ENCODE measurements around the gene ARHGEF26.

Gene ARHGEF26

DNA sequence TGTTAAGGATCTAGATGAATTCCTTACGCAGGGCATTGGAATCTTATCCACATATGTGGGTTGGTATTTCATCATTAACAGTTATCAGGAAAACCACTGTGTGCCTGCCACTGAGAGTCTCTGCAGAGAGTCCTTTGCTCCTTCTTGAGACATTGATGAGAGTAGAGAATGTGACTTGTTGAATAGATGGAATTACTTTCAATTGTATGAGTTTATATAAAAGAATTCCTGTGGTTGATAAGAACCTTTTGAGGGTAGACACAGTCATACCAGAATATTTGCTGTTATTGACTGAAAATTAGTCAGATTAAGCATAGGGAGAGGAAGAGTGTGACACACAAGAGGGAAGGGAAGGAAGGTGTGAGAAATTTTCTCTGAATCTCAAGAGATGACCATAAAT is 30.8 kb downstream of the ARHGEF26 start:
- Histone ChIP-seq H3K9ac (ENCODE audit: low read depth, low read length) (no peak overlapping the region), H3K4me1 (ENCODE audit: insufficient read depth, low read length) (peaks cover 8% of the 10 kb centered on the region; the same call in 1 of the 2 replicates), H3K36me3 (ENCODE audit: insufficient read depth, low read length) (no peaks in the 10 kb centered on the region), H3K9me3 (ENCODE audit: control insufficient read depth, insufficient read depth, low read length) (no peaks in the 10 kb centered on the region)

GRCh38 chr3:154152741-154153140 is 31.6 kb downstream of the ARHGEF26 start:
- Histone ChIP-seq H3K9me3 (ENCODE audit: control insufficient read depth, insufficient read depth, low read length) (no peaks in the 10 kb centered on the region), H3K4me1 (ENCODE audit: insufficient read depth, low read length) (peaks cover 8% of the 10 kb centered on the region; the same call in 1 of the 2 replicates), H3K36me3 (ENCODE audit: insufficient read depth, low read length) (no peaks in the 10 kb centered on the region), H3K9ac (ENCODE audit: low read depth, low read length) (no peak overlapping the region)

- Histone ChIP-seq H3K9me3 (ENCODE audit: control insufficient read depth, insufficient read depth, low read length) (no peaks in the 10 kb centered on the region), H3K4me1 (ENCODE audit: insufficient read depth, low read length) (no peaks in the 10 kb centered on the region), H3K9ac (ENCODE audit: low read depth, low read length) (no peak overlapping the region), H3K36me3 (ENCODE audit: insufficient read depth, low read length) (no peaks in the 10 kb centered on the region)
Measured at GRCh38 chr3:154156530-154156929, 35.3 kb downstream of the ARHGEF26 start.

DNA sequence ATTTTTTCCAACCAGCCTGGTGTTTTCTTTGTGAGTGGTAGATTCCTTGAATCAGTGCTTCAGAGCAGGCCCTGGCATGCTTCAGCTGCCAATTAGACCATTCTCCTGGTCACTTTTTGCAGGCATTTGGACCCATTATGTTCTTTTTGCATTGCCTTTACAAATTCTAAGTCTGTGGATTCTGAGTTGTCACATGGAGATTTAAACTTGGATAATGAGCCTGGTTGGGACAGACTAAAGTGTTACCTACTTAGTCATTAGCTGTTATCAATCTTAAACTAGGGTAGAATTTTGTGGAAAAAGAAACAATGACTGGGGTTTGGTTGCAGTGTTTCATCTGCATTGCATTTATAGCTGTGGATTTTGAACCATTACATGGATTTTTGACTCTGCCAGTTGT is 40.6 kb downstream of the ARHGEF26 start:
- Histone ChIP-seq H3K36me3 (ENCODE audit: insufficient read depth, low read length) (no peaks in the 10 kb centered on the region), H3K4me1 (ENCODE audit: insufficient read depth, low read length) (peaks cover 4% of the 10 kb centered on the region; the same call in 1 of the 2 replicates), H3K9ac (ENCODE audit: low read depth, low read length) (no peak overlapping the region), H3K9me3 (ENCODE audit: control insufficient read depth, insufficient read depth, low read length) (no peaks in the 10 kb centered on the region)

GRCh38 chr3:154164387-154164786 is 43.2 kb downstream of the ARHGEF26 start:
- peaks cover 4% of the 10 kb centered on the region; the same call in 1 of the 2 replicates for H3K4me1 ChIP-seq (ENCODE audit: insufficient read depth, low read length)
- no peak overlapping the region for H3K9ac ChIP-seq (ENCODE audit: low read depth, low read length)
- H3K9me3 ChIP-seq (ENCODE audit: control insufficient read depth, insufficient read depth, low read length) = no peaks in the 10 kb centered on the region
- no peaks in the 10 kb centered on the region for H3K36me3 ChIP-seq (ENCODE audit: insufficient read depth, low read length)

GRCh38 chr3:154168998-154169795 is 48.0 kb downstream of the ARHGEF26 start:
- no peaks in the 10 kb centered on the region for H3K9me3 ChIP-seq (ENCODE audit: control insufficient read depth, insufficient read depth, low read length)

DNA sequence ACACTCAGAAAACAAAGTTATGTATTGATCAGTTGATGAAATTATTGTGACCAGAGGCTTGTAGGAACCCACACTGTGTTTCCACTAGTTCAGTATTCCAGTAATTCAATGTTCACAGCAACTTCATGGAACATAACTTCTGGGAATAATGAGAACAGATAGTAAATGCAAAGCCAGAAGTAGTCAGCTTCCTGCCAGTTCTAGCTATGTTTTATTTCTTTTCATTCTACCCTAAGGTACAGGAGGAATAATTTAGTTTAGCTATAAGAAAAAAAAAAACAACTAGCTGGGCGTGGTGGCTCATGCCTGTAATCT is 48.6 kb downstream of the ARHGEF26 start:
- Histone ChIP-seq H3K9ac (ENCODE audit: low read depth, low read length) (no peak overlapping the region), H3K4me1 (ENCODE audit: insufficient read depth, low read length) (peaks cover under 1% of the 10 kb centered on the region; the same call in 1 of the 2 replicates), H3K9me3 (ENCODE audit: control insufficient read depth, insufficient read depth, low read length) (no peaks in the 10 kb centered on the region), H3K36me3 (ENCODE audit: insufficient read depth, low read length) (no peaks in the 10 kb centered on the region)

More at GRCh38 chr3:154168998-154169795, 48.0 kb downstream of the ARHGEF26 start:
- H3K36me3 ChIP-seq (ENCODE audit: insufficient read depth, low read length) = no peaks in the 10 kb centered on the region
- H3K9ac ChIP-seq (ENCODE audit: low read depth, low read length) = no peak overlapping the region
- H3K4me1 ChIP-seq (ENCODE audit: insufficient read depth, low read length) = no peaks in the 10 kb centered on the region

DNA sequence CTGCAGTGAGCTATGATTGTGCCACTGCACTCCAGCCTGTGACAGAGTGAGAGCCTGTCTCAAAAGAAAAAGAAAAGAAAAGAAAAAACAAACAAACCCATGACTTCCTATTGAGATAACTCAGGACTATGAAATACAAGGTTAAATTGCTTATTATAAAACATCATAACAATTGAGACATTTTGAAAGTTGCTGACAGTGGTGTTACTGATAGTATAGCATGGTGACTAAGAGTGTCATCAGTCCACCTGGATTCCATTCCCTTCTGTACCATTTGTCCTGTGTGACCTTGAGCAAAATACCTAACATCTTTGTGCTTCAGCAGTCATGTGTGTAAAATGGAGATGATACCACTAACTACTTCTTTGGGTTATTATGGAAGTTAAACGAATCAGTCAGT is 49.1 kb downstream of the ARHGEF26 start:
- no peak overlapping the region for H3K9ac ChIP-seq (ENCODE audit: low read depth, low read length)
- peaks cover 6% of the 10 kb centered on the region; the same call in 1 of the 2 replicates for H3K4me1 ChIP-seq (ENCODE audit: insufficient read depth, low read length)
- no peaks in the 10 kb centered on the region for H3K9me3 ChIP-seq (ENCODE audit: control insufficient read depth, insufficient read depth, low read length)
- H3K36me3 ChIP-seq (ENCODE audit: insufficient read depth, low read length) = no peaks in the 10 kb centered on the region

DNA sequence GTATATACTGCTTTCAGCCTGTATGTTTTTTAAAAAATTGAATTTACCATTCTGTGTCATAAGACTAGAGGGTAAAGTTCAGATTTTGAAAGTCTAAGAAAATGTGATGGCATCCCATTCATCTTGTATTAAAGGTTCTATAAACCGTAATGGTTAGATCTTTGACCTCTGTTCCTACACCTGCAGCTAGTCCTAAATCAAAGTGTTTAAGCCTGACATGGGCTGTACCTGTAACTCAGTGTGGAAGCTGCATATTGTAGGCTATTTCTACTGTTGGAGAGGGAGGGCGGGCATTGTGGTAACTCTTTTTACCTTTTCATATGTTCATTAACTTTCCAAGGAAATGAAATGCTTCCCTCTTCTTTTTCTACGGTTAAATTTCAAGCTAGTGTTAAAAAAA is 53.9 kb downstream of the ARHGEF26 start:
- H3K4me1 ChIP-seq (ENCODE audit: insufficient read depth, low read length) = peaks cover 10% of the 10 kb centered on the region; the same call in 1 of the 2 replicates
- no peak overlapping the region for H3K9ac ChIP-seq (ENCODE audit: low read depth, low read length)
- no peaks in the 10 kb centered on the region for H3K36me3 ChIP-seq (ENCODE audit: insufficient read depth, low read length)
- H3K9me3 ChIP-seq (ENCODE audit: control insufficient read depth, insufficient read depth, low read length) = no peaks in the 10 kb centered on the region

DNA sequence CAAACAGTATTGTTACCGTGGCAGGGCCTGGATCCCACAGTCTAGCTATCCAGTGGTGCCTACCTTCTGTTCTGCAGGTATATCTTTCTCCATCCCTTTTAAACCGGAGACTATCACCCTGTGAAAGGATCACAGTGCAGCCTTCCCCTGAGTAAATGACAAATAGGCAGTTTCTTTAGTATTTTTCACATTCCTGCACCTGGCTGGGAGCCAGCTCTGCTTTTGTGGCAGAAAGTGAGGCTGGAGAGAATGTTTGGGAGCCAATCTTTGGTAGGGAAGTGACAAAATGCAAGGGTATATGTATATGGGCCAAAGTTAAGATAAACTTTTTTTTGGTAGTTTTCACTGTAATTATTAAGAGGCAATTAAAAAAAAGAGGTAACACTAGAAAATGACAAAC is 54.8 kb downstream of the ARHGEF26 start:
- Histone ChIP-seq H3K36me3 (ENCODE audit: insufficient read depth, low read length) (no peaks in the 10 kb centered on the region), H3K4me1 (ENCODE audit: insufficient read depth, low read length) (peaks cover 10% of the 10 kb centered on the region; the same call in 1 of the 2 replicates), H3K9ac (ENCODE audit: low read depth, low read length) (no peak overlapping the region), H3K9me3 (ENCODE audit: control insufficient read depth, insufficient read depth, low read length) (no peaks in the 10 kb centered on the region)

GRCh38 chr3:154177406-154177805 is 56.2 kb downstream of the ARHGEF26 start:
- H3K9ac ChIP-seq (ENCODE audit: low read depth, low read length) = no peak overlapping the region
- no peaks in the 10 kb centered on the region for H3K36me3 ChIP-seq (ENCODE audit: insufficient read depth, low read length)
- no peaks in the 10 kb centered on the region for H3K9me3 ChIP-seq (ENCODE audit: control insufficient read depth, insufficient read depth, low read length)
- peaks cover 10% of the 10 kb centered on the region; the same call in 1 of the 2 replicates for H3K4me1 ChIP-seq (ENCODE audit: insufficient read depth, low read length)

GRCh38 chr3:154178172-154178571 is 57.0 kb downstream of the ARHGEF26 start:
- H3K36me3 ChIP-seq (ENCODE audit: insufficient read depth, low read length) = no peaks in the 10 kb centered on the region
- no peak overlapping the region for H3K9ac ChIP-seq (ENCODE audit: low read depth, low read length)
- no peaks in the 10 kb centered on the region for H3K9me3 ChIP-seq (ENCODE audit: control insufficient read depth, insufficient read depth, low read length)
- H3K4me1 ChIP-seq (ENCODE audit: insufficient read depth, low read length) = peaks cover 10% of the 10 kb centered on the region; the same call in 1 of the 2 replicates

DNA sequence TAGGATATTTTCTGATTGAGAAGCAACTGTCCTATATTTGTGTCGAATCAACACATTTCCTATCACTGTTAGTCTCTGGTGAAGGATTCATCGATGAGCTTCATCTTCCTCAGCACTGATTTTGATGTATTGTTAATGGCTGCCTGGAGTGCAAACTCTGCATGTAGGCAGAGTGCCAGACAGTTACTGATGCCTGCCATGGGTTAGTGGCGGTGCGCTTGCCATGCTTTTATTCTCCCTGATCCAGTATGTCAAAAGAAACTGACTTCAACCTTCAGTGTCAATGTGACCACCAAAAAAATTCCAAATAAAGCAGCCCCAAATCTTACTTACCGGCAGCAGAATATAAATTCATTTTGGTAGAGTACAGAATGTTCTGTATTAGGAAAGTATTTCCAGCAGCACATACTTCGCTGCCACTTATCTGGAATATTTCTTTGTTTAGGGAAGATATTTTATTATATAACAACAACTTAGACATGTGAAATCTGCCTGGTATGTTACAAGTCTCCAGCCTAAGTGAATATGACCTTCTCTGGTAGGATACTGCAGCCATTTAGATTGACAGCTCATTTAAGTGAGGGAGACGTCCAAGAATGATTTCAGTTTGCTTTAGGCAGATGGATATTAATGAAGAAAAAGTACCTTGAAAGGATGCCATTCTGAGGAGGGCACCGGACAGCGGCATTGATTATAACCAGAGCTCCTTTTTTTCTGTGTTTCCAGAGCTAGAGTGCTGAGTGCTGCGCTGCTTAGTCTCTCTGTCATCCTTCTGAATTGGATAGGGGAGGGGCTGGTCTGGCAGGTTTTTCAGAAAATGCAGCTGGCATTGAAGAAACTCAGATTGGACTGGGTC is 59.9 kb downstream of the ARHGEF26 start:
- H3K36me3 ChIP-seq (ENCODE audit: insufficient read depth, low read length) = no peaks in the 10 kb centered on the region
- no peaks in the 10 kb centered on the region for H3K9me3 ChIP-seq (ENCODE audit: control insufficient read depth, insufficient read depth, low read length)
- no peaks in the 10 kb centered on the region; the same call in 1 of the 2 replicates for H3K4me1 ChIP-seq (ENCODE audit: insufficient read depth, low read length)
- no peak overlapping the region for H3K9ac ChIP-seq (ENCODE audit: low read depth, low read length)

GRCh38 chr3:154182322-154182922 is 61.2 kb downstream of the ARHGEF26 start:
- Histone ChIP-seq H3K4me1 (ENCODE audit: insufficient read depth, low read length) (no peaks in the 10 kb centered on the region), H3K9me3 (ENCODE audit: control insufficient read depth, insufficient read depth, low read length) (no peaks in the 10 kb centered on the region), H3K36me3 (ENCODE audit: insufficient read depth, low read length) (no peaks in the 10 kb centered on the region), H3K9ac (ENCODE audit: low read depth, low read length) (no peak overlapping the region)
